HCT116 (cell line): ENCODE data around the gene KIF5A. TPM values are rescaled to one million over a fixed set of nuclear protein-coding genes. Genes with fewer than 3 reads are reported as not detected.

Source experiments
- ATAC-seq: fragments of 200-7000 bp; cut with Tn5 transposase; 2 replicates; pipeline ENCODE4 v1.9.1; 2020; ENCODE audit warnings: mild to moderate bottlenecking, moderate library complexity
- BruUV-seq: library from RNA; stranded (reverse); fragments of 400-500 nt; replicated peaks from 2 replicates; lab custom pipeline; 2021; lab: Mats Ljungman, UMichigan
- CTCF ChIA-PET: fragments of 300-600 bp; sonication (Branson Sonifier 250); formaldehyde crosslinking; loops from one replicate; lab custom pipeline; 2021; ENCODE audit warnings: antibody characterized with exemption; lab: Charles Lee
- POLR2A ChIA-PET: fragments of 300-600, 350-600 bp; sonication (Branson Sonifier 250); formaldehyde crosslinking; loops from one replicate; lab custom pipeline; 2021; ENCODE audit warnings: antibody characterized with exemption; lab: Charles Lee
- RAD21 ChIA-PET, 2 experiments: fragments of 300-600 bp; sonication (Branson Sonifier 250); formaldehyde crosslinking; loops; one replicate each; lab custom pipeline; 2023; ENCODE audit warnings: low total read pairs in 2 of 2; ENCODE audit not compliant: uncharacterized antibody in 2 of 2, unreplicated experiment in 2 of 2, low non-redundant PET in 1 of 2; lab: Charles Lee
- DNase-seq: peaks from one replicate; pipeline ENCODE4 v3.0.0-alpha.2; 2010; ENCODE audit warnings: low read depth, low spot score
- H2AFZ ChIP-seq: fragments of 200-600 bp; shearing (Covaris generic), sonication (generic); 2 replicates; pipeline ENCODE4 v1.6.1; 2017; ENCODE audit warnings: low read depth, mixed run types, mixed read lengths, antibody characterized with exemption, low read length; ENCODE audit not compliant: poor library complexity, severe bottlenecking
- H3K27ac ChIP-seq: 2 replicates; pipeline ENCODE4 v1.5.1; 2012; ENCODE audit warnings: low read depth, low read length
- H3K27me3 ChIP-seq: fragments of 200-600 bp; sonication (generic); 2 replicates; pipeline ENCODE4 v1.6.1; 2016; ENCODE audit warnings: mixed run types, low read length, mixed read lengths; ENCODE audit not compliant: insufficient read depth
- H3K36me3 ChIP-seq, 2 experiments: fragments of 200-500 bp in 1 of 2; fragments of 200-600 bp in 1 of 2; sonication (Bioruptor generic) in 1 of 2; sonication (generic) in 1 of 2; 2 replicates each; pipeline versions ENCODE4 v1.5.1 to v1.6.1; 2014 to 2016; ENCODE audit warnings: low read length in 2 of 2, inconsistent platforms in 1 of 2, mixed read lengths in 1 of 2, mixed run types in 1 of 2; ENCODE audit not compliant: insufficient read depth in 2 of 2, control insufficient read depth in 1 of 2
- H3K4me1 ChIP-seq, 2 experiments: fragments of 200-600 bp in 1 of 2; sonication (generic) in 1 of 2; 2 replicates each; pipeline versions ENCODE4 v1.5.1 to v1.6.1; 2012 to 2017; ENCODE audit warnings: low read length in 2 of 2, inconsistent platforms in 1 of 2, mild to moderate bottlenecking in 1 of 2, mixed read lengths in 1 of 2, mixed run types in 1 of 2, moderate library complexity in 1 of 2; ENCODE audit not compliant: insufficient read depth in 2 of 2, control insufficient read depth in 1 of 2
- H3K4me2 ChIP-seq: fragments of 200-600 bp; sonication (generic); 2 replicates; pipeline ENCODE4 v1.6.1; 2017; ENCODE audit warnings: mixed run types, low read length, mixed read lengths
- H3K4me3 ChIP-seq, 2 experiments: fragments of 200-600 bp in 1 of 2; sonication (generic) in 1 of 2; replicated peaks in 1 of 2; 2 replicates each; pipeline ENCODE4 v1.5.1; 2011 to 2016; ENCODE audit warnings: low read length in 2 of 2, control low read depth in 1 of 2, low read depth in 1 of 2, mild to moderate bottlenecking in 1 of 2, mixed read lengths in 1 of 2, mixed run types in 1 of 2
- H3K79me2 ChIP-seq: fragments of 200-600 bp; sonication (generic); 2 replicates; pipeline ENCODE4 v1.6.1; 2017; ENCODE audit warnings: mild to moderate bottlenecking, mixed run types, low read length, moderate library complexity, mixed read lengths; ENCODE audit not compliant: insufficient read depth
- H3K9ac ChIP-seq: fragments of 200-600 bp; sonication (generic); 2 replicates; pipeline ENCODE4 v1.6.1; 2016; ENCODE audit warnings: low read length, mixed read lengths
- H3K9me2 ChIP-seq: fragments of 200-600 bp; sonication (generic), shearing (Covaris generic); 2 replicates; pipeline ENCODE4 v1.6.1; 2017; ENCODE audit warnings: mixed run types, mild to moderate bottlenecking, moderate library complexity; ENCODE audit not compliant: insufficient read depth
- H3K9me3 ChIP-seq, 2 experiments: fragments of 200-500 bp in 1 of 2; fragments of 200-600 bp in 1 of 2; sonication (Bioruptor generic) in 1 of 2; sonication (generic) in 1 of 2; 2 replicates each; pipeline ENCODE4 v1.6.1; 2014 to 2017; ENCODE audit warnings: low read length in 2 of 2, mixed read lengths in 2 of 2, inconsistent platforms in 1 of 2, low read depth in 1 of 2, mild to moderate bottlenecking in 1 of 2, mixed run types in 1 of 2, moderate library complexity in 1 of 2; ENCODE audit not compliant: control insufficient read depth in 1 of 2, insufficient read depth in 1 of 2
- H4K20me1 ChIP-seq: fragments of 200-600 bp; sonication (generic), shearing (Covaris generic); 2 replicates; pipeline ENCODE4 v1.6.1; 2017; ENCODE audit warnings: mixed run types, mild to moderate bottlenecking, moderate library complexity; ENCODE audit not compliant: insufficient read depth
- CTCF ChIP-seq, 3 experiments: fragments of 200-600 bp in 1 of 3; sonication (generic) in 1 of 3; IDR thresholded peaks in 2 of 3; conservative IDR thresholded peaks in 1 of 3; 2 replicates each; pipeline ENCODE4 v1.5.1; 2012 to 2017; ENCODE audit warnings: low read depth in 2 of 3, low read length in 2 of 3, antibody characterized with exemption in 1 of 3, borderline replicate concordance in 1 of 3, control low read depth in 1 of 3, mild to moderate bottlenecking in 1 of 3, mixed read lengths in 1 of 3, mixed run types in 1 of 3, moderate library complexity in 1 of 3; ENCODE audit not compliant: insufficient read depth in 1 of 3
- POLR2AphosphoS5 ChIP-seq: IDR thresholded peaks from 2 replicates; pipeline ENCODE4 v1.6.1; 2011; ENCODE audit warnings: mild to moderate bottlenecking, low read depth, low read length, moderate library complexity
- RAD21 ChIP-seq: IDR thresholded peaks from 2 replicates; pipeline ENCODE4 v1.6.1; 2012; ENCODE audit warnings: low read depth, mild to moderate bottlenecking
- SIN3A ChIP-seq: IDR thresholded peaks from 2 replicates; pipeline ENCODE4 v1.6.1; 2012; ENCODE audit warnings: low read depth
- ZFX ChIP-seq: fragments of 450-650 bp; IDR thresholded peaks from 2 replicates; pipeline ENCODE4 v1.6.1; 2017
- intact Hi-C: fragments of 100-400 bp; cut with micrococcal nuclease; formaldehyde crosslinking; loops from 2 replicates; pipeline ENCODE4 v1.10.0; 2022
- total RNA-seq: library from RNA; stranded (reverse); gene quantifications from one replicate; pipeline ENCODE4 v1.2.1, GENCODE V29; 2021; ENCODE audit not compliant: unreplicated experiment

Gene KIF5A
- total RNA-seq, 1 experiment from 2014 or later, result 5.2 TPM

- ChIA-PET POLR2A (no interaction called here), CTCF (interaction anchor here (0.6 to 3.3 kb wide), 23 partner anchors 9 to 1267 kb away, joined by 3 to 18 read pairs (median 4); partner anchors contain the start of genes ARHGEF25, B4GALNT1, DCTN2 and DTX3), RAD21 (interaction anchor here (1.0 to 1.3 kb wide), 4 partner anchors 37 to 174 kb away, joined by 3 to 5 read pairs (median 3); partner anchors contain the start of gene B4GALNT1 (in 1 of the 2))
- Histone ChIP-seq H3K9me2 (no peaks in the 10 kb centered on the region), H3K27ac (no peak overlapping the region), H3K79me2 (no peaks in the 10 kb centered on the region), H3K27me3 (no peaks in the 10 kb centered on the region), H3K9me3 (no peaks in the 10 kb centered on the region), H2AFZ (no peak overlapping the region), H3K9ac (no peak overlapping the region), H3K4me1 (no peaks in the 10 kb centered on the region), H3K4me3 (no peak overlapping the region), H3K4me2 (no peak overlapping the region), H3K36me3 (peaks cover 0 to 8% of the 10 kb centered on the region in 2 experiments; a peak in 2 of 4 replicates), H4K20me1 (no peaks in the 10 kb centered on the region)
- TF ChIP-seq POLR2AphosphoS5 (no peak), SIN3A (no peak), CTCF (IDR thresholded peaks at IDR 0.05 in 2 of 3, conservative IDR thresholded peaks at IDR 0.05 in 1 of 3; ENCODE audit: borderline replicate concordance in 1 of 3, insufficient read depth in 1 of 3, low read depth in 2 of 3, low read length in 2 of 3) (peak; percentile 95 to 99 (median 98)), ZFX (no peak), RAD21 (peak; percentile 93)
- intact Hi-C loops, result loop anchor here (1.0 to 5.0 kb wide), 4 partner anchors 38 to 159 kb away; partner anchors contain the start of genes B4GALNT1 and OS9
- DNase-seq (peak; percentile 76), ATAC-seq (peak; percentile 99)
- no TSS peak for BruUV-seq
Measured at GRCh38 chr12:57583008-57583831, 33.4 kb downstream of the KIF5A start.
